GM12801 (cell line): Measurements from ENCODE around the gene NR2F6.

ENCODE experiments used
- CTCF ChIP-seq: IDR thresholded peaks from one replicate; pipeline ENCODE4 v1.5.1; 2011; ENCODE audit warnings: control low read depth; ENCODE audit not compliant: insufficient read length; ENCODE audit errors: extremely low read depth

The NR2F6 gene

GRCh38 chr19:17216058-17216670, 29.6 kb downstream of the NR2F6 start:
- no peak for TF ChIP-seq CTCF

- TF ChIP-seq CTCF, result no peak
Observed at GRCh38 chr19:17215127-17215971, 30.4 kb downstream of the NR2F6 start, which contains the start of gene USE1. TSS of gene USE1 (plus strand) at chr19:17215357. CDS start at chr19:17215406, 49 bp downstream.

- TF ChIP-seq CTCF, result no peak
Observed at GRCh38 chr19:17214508-17215126, 31.1 kb downstream of the NR2F6 start.

- TF ChIP-seq CTCF, result no peak
Observed at GRCh38 chr19:17213334-17213733, 32.4 kb downstream of the NR2F6 start.

- no peak for TF ChIP-seq CTCF
Observed at GRCh38 chr19:17211547-17212446, 33.9 kb downstream of the NR2F6 start.

- no peak for TF ChIP-seq CTCF
Observed at GRCh38 chr19:17210296-17210695, 35.4 kb downstream of the NR2F6 start.
